Mesangial cell (primary cell): ENCODE data around the gene GGTLC2. TPM values are rescaled to one million over a fixed set of nuclear protein-coding genes. Genes with fewer than 3 reads are reported as not detected.

ENCODE experiments used
- total RNA-seq: library from RNA; depleted of rRNA; stranded (reverse); fragments of >200 nt; gene quantifications from 2 replicates; pipeline ENCODE4 v1.2.3, GENCODE V29; 2015

The GGTLC2 gene
- not detected in 2 replicates for total RNA-seq

DNA sequence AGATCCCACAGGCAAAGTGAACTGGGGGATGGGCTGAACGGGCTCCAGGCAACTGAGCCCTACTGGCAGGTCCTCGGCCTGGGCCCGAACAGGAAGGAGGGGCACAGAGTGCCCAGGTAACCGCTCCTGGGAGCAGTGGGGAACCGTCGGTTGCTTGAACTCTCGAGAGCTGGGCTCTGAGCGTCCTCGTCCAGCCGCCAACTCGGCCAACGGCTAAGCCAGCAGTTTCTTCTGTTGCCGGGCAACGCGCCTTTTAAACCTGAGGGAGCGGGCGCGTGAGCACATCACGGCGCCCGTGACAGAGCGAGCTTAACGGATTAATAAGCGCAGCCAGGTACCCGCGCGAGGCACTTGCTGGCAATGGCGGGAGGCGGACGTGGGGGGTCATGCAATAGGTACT lies at the start of gene GGTLC2:
Gene GGTLC2 (plus strand): TSS at position 301 of the 400 bp plus-strand sequence. CDS start 1,732 bp downstream, outside the sequence.

Other genes starting within 250 kb of the GGTLC2 start
- 1.8 and 2.0 TPM in 2 replicates for gene ZNF280B, start 135.9 kb upstream of the GGTLC2 start, total RNA-seq
- not detected in 2 replicates for gene ZNF280A, start 124.3 kb upstream of the GGTLC2 start, total RNA-seq
- gene PRAME, start 85.3 kb upstream of the GGTLC2 start, total RNA-seq, result 2.8 and 4.2 TPM in 2 replicates
- gene IGLL5, start 243.2 kb downstream of the GGTLC2 start, total RNA-seq, result not detected in 2 replicates